Tibial nerve (tissue), 4 donors: ENCODE data around the gene SYNPO. TPM values are rescaled to one million over a fixed set of nuclear protein-coding genes. Genes with fewer than 3 reads are reported as not detected.

Source experiments
- DNase-seq, 2 donors: peaks; one replicate each; pipeline ENCODE4 v3.0.0-alpha.2; 2019; ENCODE audit warnings: low spot score in 2 of 2
- H3K27ac ChIP-seq, 4 donors: fragments of 200-600 bp; sonication (generic) in 3 of 4; one replicate each; pipeline ENCODE4 v1.5.1; 2017 to 2019; ENCODE audit warnings: mild to moderate bottlenecking in 1 of 4
- H3K27me3 ChIP-seq, 2 donors: fragments of 200-600 bp; sonication (generic) in 1 of 2; one replicate each; pipeline versions ENCODE4 v1.5.1 to v1.6.0; 2017 to 2019
- H3K36me3 ChIP-seq, 3 donors: fragments of 200-600 bp; sonication (generic); one replicate each; pipeline ENCODE4 v1.5.1; 2018 to 2019
- H3K4me1 ChIP-seq, 4 donors: fragments of 200-600 bp; sonication (generic) in 3 of 4; one replicate each; pipeline ENCODE4 v1.5.1; 2017 to 2019
- H3K4me3 ChIP-seq, 4 donors: fragments of 200-600 bp; sonication (generic) in 3 of 4; one replicate each; pipeline ENCODE4 v1.5.1; 2017 to 2019; ENCODE audit warnings: mild to moderate bottlenecking in 1 of 4, moderate library complexity in 1 of 4
- H3K9me3 ChIP-seq, 4 donors: fragments of 200-600 bp; sonication (generic) in 3 of 4; one replicate each; pipeline ENCODE4 v1.5.1; 2017 to 2019
- EP300 ChIP-seq, 2 donors: sonication (generic); formaldehyde crosslinking; IDR thresholded peaks; one replicate each; pipeline ENCODE4 v1.6.1; 2017; ENCODE audit warnings: antibody characterized with exemption in 2 of 2, mild to moderate bottlenecking in 1 of 2
- POLR2A ChIP-seq, 2 donors: fragments of 450-650 bp; IDR thresholded peaks; one replicate each; pipeline ENCODE4 v1.6.1; 2017; ENCODE audit warnings: antibody characterized with exemption in 2 of 2, mild to moderate bottlenecking in 2 of 2, moderate library complexity in 2 of 2
- WGBS, 2 donors: methylation state at CpG; one replicate each; pipeline ENCODE4 v1.1.5; 2018; 5-methylcytosine and 5-hydroxymethylcytosine counted together
- total RNA-seq, 4 donors: library from RNA; depleted of rRNA; stranded (reverse); fragments of >200 nt; gene quantifications; one replicate each; pipeline ENCODE4 v1.1.0, GENCODE V29; 2016
- TF ChIP-seq, protein P1 (sequence below), 5 experiments: fragments of 200-600 bp in 3 of 5; fragments of 450-650 bp in 2 of 5; sonication (generic) in 3 of 5; IDR thresholded peaks; one replicate each; pipeline ENCODE4 v1.5.1; 2016 to 2019; ENCODE audit warnings: antibody characterized with exemption in 5 of 5, mild to moderate bottlenecking in 3 of 5, moderate library complexity in 2 of 5

Gene SYNPO
- total RNA-seq, 4 donors from 2014 or later: 58.4 to 71.5 (median 63.5) TPM

- H3K36me3 ChIP-seq: no peaks in the 10 kb centered on the region
- peak overlapping the region; percentile 89 to 98 (median 92) for H3K27ac ChIP-seq
- peak overlapping the region; percentile 79 to 91 (median 87) for H3K4me3 ChIP-seq
- no peak for DNase-seq
- H3K9me3 ChIP-seq: no peaks in the 10 kb centered on the region
- no peak for TF ChIP-seq EP300 (IDR thresholded peaks at IDR 0.05)
- TF ChIP-seq, protein P1, sequence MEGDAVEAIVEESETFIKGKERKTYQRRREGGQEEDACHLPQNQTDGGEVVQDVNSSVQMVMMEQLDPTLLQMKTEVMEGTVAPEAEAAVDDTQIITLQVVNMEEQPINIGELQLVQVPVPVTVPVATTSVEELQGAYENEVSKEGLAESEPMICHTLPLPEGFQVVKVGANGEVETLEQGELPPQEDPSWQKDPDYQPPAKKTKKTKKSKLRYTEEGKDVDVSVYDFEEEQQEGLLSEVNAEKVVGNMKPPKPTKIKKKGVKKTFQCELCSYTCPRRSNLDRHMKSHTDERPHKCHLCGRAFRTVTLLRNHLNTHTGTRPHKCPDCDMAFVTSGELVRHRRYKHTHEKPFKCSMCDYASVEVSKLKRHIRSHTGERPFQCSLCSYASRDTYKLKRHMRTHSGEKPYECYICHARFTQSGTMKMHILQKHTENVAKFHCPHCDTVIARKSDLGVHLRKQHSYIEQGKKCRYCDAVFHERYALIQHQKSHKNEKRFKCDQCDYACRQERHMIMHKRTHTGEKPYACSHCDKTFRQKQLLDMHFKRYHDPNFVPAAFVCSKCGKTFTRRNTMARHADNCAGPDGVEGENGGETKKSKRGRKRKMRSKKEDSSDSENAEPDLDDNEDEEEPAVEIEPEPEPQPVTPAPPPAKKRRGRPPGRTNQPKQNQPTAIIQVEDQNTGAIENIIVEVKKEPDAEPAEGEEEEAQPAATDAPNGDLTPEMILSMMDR (IDR thresholded peaks at IDR 0.05): peak in 1 of 5 experiments; percentile 8
- H3K4me1 ChIP-seq: peaks cover 0 to 80% (median 48%) of the 10 kb centered on the region in 4 donors
- WGBS, 2 donors: 3 to 7% methylated on average over 22 to 57 of the region's 74 CpGs
- H3K27me3 ChIP-seq: no peaks in the 10 kb centered on the region
Observed at GRCh38 chr5:150624334-150625163, 15.9 kb upstream of the SYNPO start.

DNA sequence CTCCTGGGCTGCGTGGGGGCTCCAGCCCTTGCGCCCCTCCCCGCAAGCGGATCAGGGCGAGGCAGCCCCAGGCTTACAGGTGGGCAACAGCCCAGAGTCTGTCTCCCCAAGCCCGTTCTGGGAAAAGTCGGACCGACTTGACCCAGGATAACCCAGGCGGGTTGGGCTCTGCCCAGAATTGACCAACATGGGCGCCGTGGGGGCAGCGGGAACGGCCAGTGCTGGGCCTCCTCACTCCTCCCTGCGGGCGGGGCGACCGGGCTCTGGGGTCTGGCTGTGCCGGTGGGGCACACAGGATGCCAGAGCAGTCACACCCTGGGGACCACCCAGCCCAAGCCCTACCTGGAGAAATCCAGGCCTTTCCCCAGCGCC lies 15.3 kb upstream of the SYNPO start:
- 9 to 15% methylated on average over 9 of the region's 19 CpGs for WGBS, 2 donors
- H3K4me3 ChIP-seq: peak overlapping the region; percentile 79 to 91 (median 87)
- H3K4me1 ChIP-seq: peaks cover 0 to 80% (median 47%) of the 10 kb centered on the region in 4 donors
- TF ChIP-seq EP300 (IDR thresholded peaks at IDR 0.05): peak in 1 of 2 donors; percentile 54
- TF ChIP-seq POLR2A (IDR thresholded peaks at IDR 0.05): peak in 1 of 2 donors; percentile 16
- TF ChIP-seq, protein P1 (IDR thresholded peaks at IDR 0.05): no peak
- no peaks in the 10 kb centered on the region for H3K27me3 ChIP-seq
- DNase-seq: peak in 1 of 2 donors; percentile 49
- no peaks in the 10 kb centered on the region for H3K36me3 ChIP-seq
- H3K27ac ChIP-seq: peak overlapping the region; percentile 89 to 98 (median 92)
- H3K9me3 ChIP-seq: no peaks in the 10 kb centered on the region

- peak overlapping the region; percentile 89 to 98 (median 92) for H3K27ac ChIP-seq
- no peak for TF ChIP-seq POLR2A (IDR thresholded peaks at IDR 0.05)
- no peak for TF ChIP-seq EP300 (IDR thresholded peaks at IDR 0.05)
- TF ChIP-seq, protein P1 (IDR thresholded peaks at IDR 0.05): no peak
- H3K4me1 ChIP-seq: peaks cover 0 to 86% (median 56%) of the 10 kb centered on the region in 4 donors
- H3K9me3 ChIP-seq: no peaks in the 10 kb centered on the region
- no peak for DNase-seq
- H3K4me3 ChIP-seq: peak overlapping the region; percentile 79 to 91 (median 87)
- H3K36me3 ChIP-seq: no peaks in the 10 kb centered on the region
- no peaks in the 10 kb centered on the region for H3K27me3 ChIP-seq
- 47 to 57% methylated on average over 9 to 10 of the region's 10 CpGs for WGBS, 2 donors
Observed at GRCh38 chr5:150625831-150626746, 14.4 kb upstream of the SYNPO start.

GRCh38 chr5:150626853-150627276 lies 13.6 kb upstream of the SYNPO start:
- peak overlapping the region; percentile 9 to 91 (median 87) for H3K4me3 ChIP-seq
- no peaks in the 10 kb centered on the region for H3K27me3 ChIP-seq
- WGBS, 2 donors: 40 to 41% methylated on average over 5 of the region's 5 CpGs
- peak overlapping the region; percentile 89 to 98 (median 92) for H3K27ac ChIP-seq
- H3K36me3 ChIP-seq: no peaks in the 10 kb centered on the region
- H3K4me1 ChIP-seq: peaks cover 0 to 92% (median 56%) of the 10 kb centered on the region in 4 donors
- no peaks in the 10 kb centered on the region for H3K9me3 ChIP-seq
- TF ChIP-seq, protein P1 (IDR thresholded peaks at IDR 0.05): no peak
- TF ChIP-seq EP300 (IDR thresholded peaks at IDR 0.05) (no peak), POLR2A (IDR thresholded peaks at IDR 0.05) (no peak)
- no peak for DNase-seq
